ENCODE results near the gene STK31.
"Not testable (repeated sequence)": the region's sequence is repeated elsewhere in the genome, so short reads cannot be mapped to it uniquely, and the experiment has no call there.

The STK31 gene

GRCh38 chr7:23802720-23803397 is 92.8 kb downstream of the STK31 start:
- DNase-seq (ENCODE audit: low spot score) = no peak

GRCh38 chr7:23804707-23805106 is 94.7 kb downstream of the STK31 start:
- DNase-seq (ENCODE audit: low spot score) = no peak

- DNase-seq (ENCODE audit: low spot score) = no peak
These were observed 98.4 kb downstream of the STK31 start for GRCh38 chr7:23808421-23808820.

GRCh38 chr7:23810099-23810498 is 100.1 kb downstream of the STK31 start:
- DNase-seq (ENCODE audit: low spot score) = no peak

- DNase-seq (ENCODE audit: low spot score) = no peak
These were observed 101.5 kb downstream of the STK31 start for GRCh38 chr7:23811540-23811939.

GRCh38 chr7:23828125-23828524 is 118.1 kb downstream of the STK31 start:
- DNase-seq (ENCODE audit: low spot score) = not testable (repeated sequence)

- not testable (repeated sequence) for DNase-seq (ENCODE audit: low spot score)
These were observed 122.7 kb downstream of the STK31 start for GRCh38 chr7:23832733-23833132.

GRCh38 chr7:23833405-23833804 is 123.4 kb downstream of the STK31 start:
- no peak for DNase-seq (ENCODE audit: low spot score)

GRCh38 chr7:23844837-23845236 is 134.8 kb downstream of the STK31 start:
- DNase-seq (ENCODE audit: low spot score) = not testable (repeated sequence)

GRCh38 chr7:23852135-23852534 is 142.1 kb downstream of the STK31 start:
- no peak for DNase-seq (ENCODE audit: low spot score)

GRCh38 chr7:23852988-23853387 is 143.0 kb downstream of the STK31 start:
- no peak for DNase-seq (ENCODE audit: low spot score)

- no peak for DNase-seq (ENCODE audit: low spot score)
These were observed 153.3 kb downstream of the STK31 start for GRCh38 chr7:23863209-23863787.

GRCh38 chr7:23864973-23865372 is 155.0 kb downstream of the STK31 start:
- no peak for DNase-seq (ENCODE audit: low spot score)

- DNase-seq (ENCODE audit: low spot score) = no peak
These were observed 163.3 kb downstream of the STK31 start for GRCh38 chr7:23873306-23873705.

- not testable (repeated sequence) for DNase-seq (ENCODE audit: low spot score)
These were observed 166.5 kb downstream of the STK31 start for GRCh38 chr7:23876526-23876925.
